Prostate gland (tissue), 2 donors: ENCODE results near the gene CACNA2D1. TPM values are rescaled to one million over a fixed set of nuclear protein-coding genes. Genes with fewer than 3 reads are reported as not detected.

ENCODE experiments used
- DNase-seq: peaks from one replicate; pipeline ENCODE4 v3.0.0-alpha.2; 2019; ENCODE audit warnings: low spot score
- H3K27ac ChIP-seq, 2 donors: fragments of 200-600 bp; sonication (generic); 2 replicates each; pipeline ENCODE4 v1.5.1; 2017 to 2019
- H3K27me3 ChIP-seq: fragments of 200-600 bp; sonication (generic); replicated peaks from 2 replicates; pipeline ENCODE4 v1.5.1; 2019; ENCODE audit not compliant: insufficient read depth
- H3K36me3 ChIP-seq, 2 donors: fragments of 200-600 bp; sonication (generic); 1 replicate in 1 of 2; 2 replicates in 1 of 2; pipeline versions ENCODE4 v1.5.1 to v1.8.1; 2017 to 2019
- H3K4me1 ChIP-seq: fragments of 200-600 bp; sonication (generic); replicated peaks from 2 replicates; pipeline ENCODE4 v1.5.1; 2019
- H3K4me3 ChIP-seq, 2 donors: fragments of 200-600 bp; sonication (generic); 2 replicates each; pipeline ENCODE4 v1.5.1; 2017 to 2019
- H3K9me3 ChIP-seq: fragments of 200-600 bp; sonication (generic); 2 replicates; pipeline ENCODE4 v1.5.1; 2017
- POLR2A ChIP-seq: fragments of 450-650 bp; IDR thresholded peaks from one replicate; pipeline ENCODE4 v1.6.1; 2016; ENCODE audit warnings: antibody characterized with exemption, mild to moderate bottlenecking
- POLR2AphosphoS5 ChIP-seq: sonication (generic); formaldehyde crosslinking; IDR thresholded peaks from one replicate; pipeline ENCODE4 v1.6.1; 2017; ENCODE audit warnings: antibody characterized with exemption
- WGBS: methylation state at CpG from one replicate; pipeline ENCODE4 v1.1.5; 2018; 5-methylcytosine and 5-hydroxymethylcytosine counted together
- intact Hi-C: fragments of 100-400 bp; cut with DNase I; formaldehyde crosslinking; loops from one replicate; pipeline ENCODE4 v1.14.2; 2022
- total RNA-seq, 2 donors: library from RNA; depleted of rRNA; stranded (reverse); fragments of >200 nt; gene quantifications; one replicate each; pipeline ENCODE4 v1.1.0, GENCODE V29; 2016
- TF ChIP-seq, protein P1 (sequence below), 4 experiments: fragments of 200-600 bp in 2 of 4; fragments of 450-650 bp in 2 of 4; sonication (generic) in 2 of 4; IDR thresholded peaks; 1 replicate in 3 of 4; 2 replicates in 1 of 4; pipeline ENCODE4 v1.5.1; 2016 to 2019; ENCODE audit warnings: antibody characterized with exemption in 4 of 4, mild to moderate bottlenecking in 2 of 4, moderate library complexity in 2 of 4

Gene CACNA2D1
- total RNA-seq, 2 donors from 2014 or later = 16.9 to 24.4 TPM

DNA sequence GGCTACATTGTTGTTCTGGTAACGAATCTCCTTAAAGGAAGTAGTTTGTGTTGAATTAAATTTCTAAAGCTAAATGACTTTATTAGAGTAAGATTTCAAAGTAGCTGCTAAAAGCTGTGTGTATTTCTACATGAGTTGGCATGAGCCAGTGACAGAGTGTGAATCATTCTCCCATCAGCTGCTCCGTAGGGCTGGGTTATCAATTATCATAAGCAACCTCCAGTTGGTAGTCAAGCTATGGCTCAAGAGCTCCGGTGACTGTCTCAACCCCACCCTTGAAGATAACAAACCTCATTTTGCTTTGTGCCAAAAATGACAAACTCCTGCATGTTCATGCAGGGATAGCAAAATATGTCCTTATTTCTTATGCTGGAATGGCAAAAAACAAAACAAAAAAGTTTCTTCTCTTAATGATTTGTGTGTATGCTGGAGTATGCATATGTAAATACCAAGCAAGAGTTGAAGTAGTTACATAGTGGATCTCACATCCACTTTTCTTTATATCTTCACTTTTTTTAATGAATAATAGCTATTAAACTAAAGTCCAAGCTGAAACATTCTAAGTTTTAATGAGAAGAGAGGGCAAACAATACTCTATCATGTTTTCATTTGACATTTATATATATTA lies 249.4 kb downstream of the CACNA2D1 start:
- no peaks in the 10 kb centered on the region for H3K4me1 ChIP-seq
- H3K27me3 ChIP-seq = no peaks in the 10 kb centered on the region
- no peak overlapping the region for H3K27ac ChIP-seq
- TF ChIP-seq POLR2AphosphoS5 (no peak), POLR2A (no peak)
- TF ChIP-seq, protein P1, sequence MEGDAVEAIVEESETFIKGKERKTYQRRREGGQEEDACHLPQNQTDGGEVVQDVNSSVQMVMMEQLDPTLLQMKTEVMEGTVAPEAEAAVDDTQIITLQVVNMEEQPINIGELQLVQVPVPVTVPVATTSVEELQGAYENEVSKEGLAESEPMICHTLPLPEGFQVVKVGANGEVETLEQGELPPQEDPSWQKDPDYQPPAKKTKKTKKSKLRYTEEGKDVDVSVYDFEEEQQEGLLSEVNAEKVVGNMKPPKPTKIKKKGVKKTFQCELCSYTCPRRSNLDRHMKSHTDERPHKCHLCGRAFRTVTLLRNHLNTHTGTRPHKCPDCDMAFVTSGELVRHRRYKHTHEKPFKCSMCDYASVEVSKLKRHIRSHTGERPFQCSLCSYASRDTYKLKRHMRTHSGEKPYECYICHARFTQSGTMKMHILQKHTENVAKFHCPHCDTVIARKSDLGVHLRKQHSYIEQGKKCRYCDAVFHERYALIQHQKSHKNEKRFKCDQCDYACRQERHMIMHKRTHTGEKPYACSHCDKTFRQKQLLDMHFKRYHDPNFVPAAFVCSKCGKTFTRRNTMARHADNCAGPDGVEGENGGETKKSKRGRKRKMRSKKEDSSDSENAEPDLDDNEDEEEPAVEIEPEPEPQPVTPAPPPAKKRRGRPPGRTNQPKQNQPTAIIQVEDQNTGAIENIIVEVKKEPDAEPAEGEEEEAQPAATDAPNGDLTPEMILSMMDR (IDR thresholded peaks at IDR 0.05) = no peak
- intact Hi-C loops = no loop called here
- no peaks in the 10 kb centered on the region for H3K36me3 ChIP-seq
- H3K4me3 ChIP-seq = no peak overlapping the region
- H3K9me3 ChIP-seq = no peaks in the 10 kb centered on the region
- WGBS = 58% methylated on average over 3 of the region's 3 CpGs
- DNase-seq = no peak

DNA sequence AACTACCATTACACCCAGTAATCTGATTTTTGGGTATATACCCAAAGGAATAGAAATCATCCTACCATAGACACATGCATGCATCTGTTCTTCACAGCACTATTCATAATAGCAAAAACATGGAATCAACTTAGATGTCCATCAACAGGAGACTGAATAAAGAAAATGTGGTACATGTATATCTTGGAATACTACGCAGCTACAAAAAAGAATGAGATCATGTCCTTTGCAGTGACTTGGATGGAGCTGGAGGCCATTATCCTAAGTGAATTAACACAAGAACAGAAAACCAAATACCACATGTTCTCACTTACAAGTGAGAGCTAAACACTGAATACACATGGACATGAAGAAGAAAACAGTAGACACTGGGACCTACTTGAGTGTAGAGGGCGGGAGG lies 254.9 kb downstream of the CACNA2D1 start:
- no peak overlapping the region for H3K27ac ChIP-seq
- TF ChIP-seq POLR2A (no peak), POLR2AphosphoS5 (no peak)
- TF ChIP-seq, protein P1 (IDR thresholded peaks at IDR 0.05) = no peak
- no peaks in the 10 kb centered on the region for H3K4me1 ChIP-seq
- H3K9me3 ChIP-seq = no peaks in the 10 kb centered on the region
- no peaks in the 10 kb centered on the region for H3K27me3 ChIP-seq
- H3K36me3 ChIP-seq = no peaks in the 10 kb centered on the region
- intact Hi-C loops = no loop called here
- WGBS = 100% methylated on average over 2 of the region's 2 CpGs
- no peak overlapping the region for H3K4me3 ChIP-seq
- DNase-seq = no peak

- intact Hi-C loops = no loop called here
- no peak for DNase-seq
- H3K27ac ChIP-seq = no peak overlapping the region
- H3K27me3 ChIP-seq = no peaks in the 10 kb centered on the region
- no peaks in the 10 kb centered on the region for H3K4me1 ChIP-seq
- no peak overlapping the region for H3K4me3 ChIP-seq
- TF ChIP-seq, protein P1 (IDR thresholded peaks at IDR 0.05) = no peak
- TF ChIP-seq POLR2A = no peak
- WGBS = 98% methylated on average over 2 of the region's 2 CpGs
- H3K9me3 ChIP-seq = no peaks in the 10 kb centered on the region
- H3K36me3 ChIP-seq = no peaks in the 10 kb centered on the region
Measured at GRCh38 chr7:82185443-82185842, 258.1 kb downstream of the CACNA2D1 start.

GRCh38 chr7:82183634-82184033 lies 259.9 kb downstream of the CACNA2D1 start:
- Histone ChIP-seq H3K4me3 (no peak overlapping the region), H3K36me3 (no peaks in the 10 kb centered on the region), H3K27me3 (no peaks in the 10 kb centered on the region), H3K27ac (no peak overlapping the region), H3K9me3 (no peaks in the 10 kb centered on the region), H3K4me1 (no peaks in the 10 kb centered on the region)
- intact Hi-C loops = no loop called here
- DNase-seq = no peak
- TF ChIP-seq, protein P1 (IDR thresholded peaks at IDR 0.05) = no peak
- no peak for TF ChIP-seq POLR2AphosphoS5
- no peak for TF ChIP-seq POLR2A
- 91% methylated on average over 4 of the region's 4 CpGs for WGBS

DNA sequence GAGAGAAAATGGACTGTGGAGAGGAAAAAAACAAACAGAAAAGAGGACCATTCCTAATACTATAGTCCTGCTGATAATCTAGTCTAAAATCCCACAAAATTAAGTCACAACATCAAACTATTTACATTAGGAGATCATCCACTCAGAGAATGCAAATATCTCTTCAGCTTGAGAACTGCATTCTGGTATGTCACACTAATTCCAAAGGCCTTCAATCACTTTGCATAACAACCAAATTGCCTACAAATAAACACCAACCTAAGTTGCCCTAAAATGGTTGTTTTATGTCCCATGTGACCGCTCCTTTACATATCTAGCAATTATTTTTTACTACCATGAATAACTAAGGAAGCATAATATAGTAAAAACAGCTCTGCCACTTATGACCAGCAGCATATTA lies 264.3 kb downstream of the CACNA2D1 start:
- no peak overlapping the region for H3K4me3 ChIP-seq
- 94% methylated on average over 1 of the region's 1 CpG for WGBS
- no peak overlapping the region for H3K27ac ChIP-seq
- DNase-seq = no peak
- no peaks in the 10 kb centered on the region for H3K27me3 ChIP-seq
- H3K9me3 ChIP-seq = no peaks in the 10 kb centered on the region
- TF ChIP-seq POLR2A (no peak), POLR2AphosphoS5 (no peak)
- TF ChIP-seq, protein P1 (IDR thresholded peaks at IDR 0.05) = no peak
- no peaks in the 10 kb centered on the region for H3K4me1 ChIP-seq
- H3K36me3 ChIP-seq = no peaks in the 10 kb centered on the region
- intact Hi-C loops = no loop called here
